ENCODE measurements around the gene TMEM212. TPM values are rescaled to one million over a fixed set of nuclear protein-coding genes. Genes with fewer than 3 reads are reported as not detected.
A peak's percentile ranks its signal among the peaks of the same experiment; 100 is the strongest.

TMEM212 gene
- total and polyA plus RNA-seq, 9 of the 15 experiments (the other 6 are each of a cell fraction or from before 2014, with no cell fraction given), result not detected

- TF ChIP-seq HOMEZ (CRISPR knock-in tag; IDR thresholded peaks at IDR 0.05) (0 out of 2 replicates have a peak, but pooled peaks have one; percentile 28), XRCC5 (IDR thresholded peaks at IDR 0.05; ENCODE audit: low read depth, low read length) (no peak), SMAD3 (CRISPR knock-in tag; conservative IDR thresholded peaks at IDR 0.05) (peak; percentile 77; the same call in 1 of the 2 replicates), ZNF3 (CRISPR knock-in tag; IDR thresholded peaks at IDR 0.05) (no peak), PKNOX1 (IDR thresholded peaks at IDR 0.05) (peak; percentile 17; the same call in 1 of the 2 replicates), ATF2 (CRISPR knock-in tag; IDR thresholded peaks at IDR 0.05) (no peak), ZNF311 (CRISPR knock-in tag; IDR thresholded peaks at IDR 0.05) (peak; percentile 14; the same call in 1 of the 2 replicates), BRD4 (IDR thresholded peaks at IDR 0.05) (0 out of 2 replicates have a peak, but pooled peaks have one; percentile 56), TSHZ1 (CRISPR knock-in tag; IDR thresholded peaks at IDR 0.05) (peak; percentile 12; the same call in 1 of the 2 replicates), ZNF644 (tag; IDR thresholded peaks at IDR 0.05; ENCODE audit: low read depth) (0 out of 2 replicates have a peak, but pooled peaks have one; percentile 51), ZNF449 (CRISPR knock-in tag; IDR thresholded peaks at IDR 0.05) (peak; percentile 31; the same call in 1 of the 2 replicates), ZNF584 (CRISPR knock-in tag; IDR thresholded peaks at IDR 0.05; ENCODE audit: low read depth) (peak; percentile 86), ZNF24 (IDR thresholded peaks at IDR 0.05) (0 out of 2 replicates have a peak, but pooled peaks have one; percentile 26)
Measured at GRCh38 chr3:171813278-171813896, 29.8 kb upstream of the TMEM212 start (continued).
